A549 treated with AZD9567 at 1 μM for 4 hours (cell line): ENCODE data around the gene MAGEA4. TPM values are rescaled to one million over a fixed set of nuclear protein-coding genes. Genes with fewer than 3 reads are reported as not detected.

Experiments used
- total RNA-seq: library from RNA; stranded (reverse); fragments of 200-300 nt; extraction: Qiagen RNA extraction; gene quantifications from 5 replicates; pipeline ENCODE4 v1.2.3, GENCODE V29; 2022; ENCODE audit not compliant: insufficient read depth

The MAGEA4 gene, protein sequence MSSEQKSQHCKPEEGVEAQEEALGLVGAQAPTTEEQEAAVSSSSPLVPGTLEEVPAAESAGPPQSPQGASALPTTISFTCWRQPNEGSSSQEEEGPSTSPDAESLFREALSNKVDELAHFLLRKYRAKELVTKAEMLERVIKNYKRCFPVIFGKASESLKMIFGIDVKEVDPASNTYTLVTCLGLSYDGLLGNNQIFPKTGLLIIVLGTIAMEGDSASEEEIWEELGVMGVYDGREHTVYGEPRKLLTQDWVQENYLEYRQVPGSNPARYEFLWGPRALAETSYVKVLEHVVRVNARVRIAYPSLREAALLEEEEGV
- total RNA-seq = not detected in 5 replicates

DNA sequence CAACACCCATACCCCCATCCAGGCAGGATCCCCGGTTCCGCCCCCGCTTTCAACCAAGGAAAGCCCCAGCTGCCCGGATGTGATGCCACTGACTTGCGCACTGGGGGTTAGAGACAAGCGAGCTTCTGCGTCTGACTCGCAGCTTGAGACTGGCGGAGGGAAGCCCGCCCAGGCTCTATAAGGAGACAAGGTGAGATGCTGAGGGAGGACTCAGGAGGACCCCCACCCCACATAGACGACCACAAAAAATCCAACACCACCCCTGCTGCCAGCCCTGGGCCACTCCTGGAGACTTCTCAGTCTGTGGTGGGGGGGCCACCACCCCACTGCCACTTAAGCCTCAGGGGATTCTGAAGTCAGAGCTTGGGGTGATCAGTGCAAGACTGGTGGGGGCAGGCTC, at the start of gene MAGEA4:
Gene MAGEA4, plus strand, starts transcription at position 110 of the 400 bp plus-strand sequence. CDS start 10,776 bp downstream, outside the sequence.

Other genes with a start within 250 kb of the MAGEA4 start
- gene PRRG3, start 217.4 kb upstream of the MAGEA4 start, total RNA-seq = not detected in 5 replicates
- gene FATE1, start 196.9 kb upstream of the MAGEA4 start, total RNA-seq = not detected in 5 replicates
- gene CNGA2, start 178.1 kb upstream of the MAGEA4 start, total RNA-seq = not detected in 5 replicates
- 12.4 to 19.0 TPM (median 18.3 TPM) in 5 replicates for gene GABRE, start 61.8 kb downstream of the MAGEA4 start, total RNA-seq
- 0.03 to 0.15 TPM (median 0.06 TPM) in 3 of 5 replicates, not detected in the others for gene MAGEA10, start 225.7 kb downstream of the MAGEA4 start, total RNA-seq